NCI-H2107 treated with DMSO at 0.1 percent for 48 hours (cell line): ENCODE results near the gene GPR15LG.

ENCODE experiments used
- DNase-seq: peaks from one replicate; lab custom pipeline; 2025; ENCODE audit not compliant: unreplicated experiment; lab: John Stamatoyannopoulos, UW

Gene GPR15LG

DNA sequence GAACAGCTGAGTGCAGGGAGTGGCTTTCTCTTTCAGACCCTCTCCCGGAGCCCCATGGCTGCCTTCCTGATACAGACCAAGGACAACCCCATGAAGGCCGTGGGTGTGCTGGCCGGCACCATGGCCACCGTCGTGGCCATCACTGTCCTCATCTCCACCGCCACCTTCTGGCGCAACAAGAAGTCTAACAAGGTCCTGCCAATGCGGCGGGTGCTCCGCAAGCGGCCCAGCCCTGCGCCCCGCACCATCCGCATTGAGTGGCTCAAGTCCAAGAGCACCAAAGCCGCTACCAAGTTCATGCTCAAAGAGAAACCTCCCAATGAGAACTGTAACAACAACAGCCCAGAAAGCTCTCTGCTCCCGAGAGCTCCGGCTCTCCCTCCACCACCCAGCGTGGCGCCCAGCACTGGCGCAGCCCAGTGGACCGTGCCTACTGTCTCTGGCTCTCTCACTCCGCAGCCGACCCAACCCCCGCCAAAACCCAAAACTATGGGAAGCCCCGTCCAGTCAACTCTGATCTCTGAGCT lies 40.5 kb downstream of the GPR15LG start:
- DNase-seq, result no peak

DNA sequence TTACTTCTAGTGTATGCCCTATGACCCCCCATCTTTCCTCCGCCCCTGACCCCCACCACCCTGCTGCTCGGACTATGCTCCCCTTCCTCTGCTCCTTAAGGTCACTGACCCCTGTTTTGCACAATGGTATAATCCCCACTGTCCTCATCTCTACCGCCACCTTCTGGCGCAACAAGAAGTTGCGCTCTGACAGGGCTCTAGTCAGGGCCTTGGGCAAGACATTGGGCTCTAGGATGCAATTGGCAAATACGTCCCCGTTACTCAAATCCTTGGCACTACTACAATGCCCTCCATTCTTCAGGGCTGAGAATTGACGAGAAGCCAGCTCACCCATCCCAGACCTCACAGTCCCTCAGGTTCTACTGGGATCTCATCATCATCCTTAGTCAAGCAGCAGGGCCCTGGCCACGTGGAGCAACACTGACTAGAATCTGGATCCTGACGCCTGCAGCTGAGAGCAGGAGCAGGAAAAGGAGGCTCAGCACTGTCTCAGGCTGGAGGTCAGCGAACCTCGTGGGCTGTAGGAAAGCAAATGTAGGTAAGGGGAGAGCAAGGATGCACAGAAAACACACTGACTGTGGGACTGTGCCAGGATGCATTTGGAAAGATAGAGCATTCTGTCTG lies 41.1 kb downstream of the GPR15LG start:
- no peak for DNase-seq

DNA sequence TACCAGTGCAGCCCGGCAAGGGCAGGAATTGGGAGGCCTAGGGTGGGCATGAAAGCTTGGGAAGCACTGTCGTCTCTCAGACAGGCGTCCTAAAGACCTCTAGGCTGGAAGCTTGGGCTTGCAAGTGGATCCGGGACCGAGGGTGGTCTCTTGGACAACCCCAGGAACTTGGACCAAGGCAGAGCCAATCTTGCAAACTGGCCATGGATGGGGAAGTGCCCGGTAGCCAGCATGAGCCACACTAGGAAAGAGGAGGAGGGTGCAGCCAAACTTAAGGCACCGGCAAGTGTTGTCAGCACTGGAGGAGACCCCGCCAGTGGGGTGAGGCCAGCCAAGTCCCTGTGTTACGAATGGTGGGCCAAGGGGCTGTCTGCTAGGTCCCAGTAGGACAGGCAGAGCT lies 43.2 kb downstream of the GPR15LG start:
- no peak for DNase-seq

DNA sequence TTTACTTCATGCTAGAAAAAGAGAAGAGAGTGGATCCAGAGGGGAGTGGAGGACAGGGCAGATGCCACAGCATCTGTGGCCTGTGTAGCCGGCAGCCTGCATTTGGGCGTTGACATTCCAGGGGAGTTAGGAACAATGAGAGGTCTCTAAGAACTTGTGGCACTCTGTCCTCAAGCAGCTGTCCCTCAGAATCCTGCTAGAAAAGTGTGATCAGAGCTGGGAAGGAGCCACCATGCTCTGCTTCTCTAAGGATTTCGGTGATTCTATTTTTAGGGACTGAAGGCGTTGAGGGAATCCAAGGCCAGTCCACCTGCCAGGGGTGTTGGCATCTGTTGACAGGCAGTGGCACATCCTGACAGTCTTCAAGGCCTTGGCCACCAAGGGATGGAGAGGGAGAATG lies 44.1 kb downstream of the GPR15LG start:
- no peak for DNase-seq

DNA sequence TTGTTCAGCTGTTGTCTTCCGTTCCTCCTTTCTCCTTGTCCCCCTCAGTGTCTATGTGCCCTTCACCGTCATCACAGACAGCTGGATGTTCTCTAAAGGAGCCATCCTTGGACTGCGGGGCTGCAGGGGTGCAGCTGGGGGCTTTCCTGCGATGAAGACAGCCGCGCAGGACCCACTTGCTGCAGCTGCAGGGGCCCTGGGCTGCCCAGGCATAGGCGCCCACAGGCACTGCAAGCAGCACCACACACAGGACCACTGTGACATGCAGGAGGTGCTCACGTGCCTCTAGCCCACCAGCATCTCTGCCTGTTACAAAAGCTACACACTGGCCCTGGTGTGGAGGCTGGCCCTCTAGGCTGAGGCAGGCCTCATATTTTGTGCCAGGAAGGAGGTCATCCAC lies 48.3 kb downstream of the GPR15LG start:
- no peak for DNase-seq

DNA sequence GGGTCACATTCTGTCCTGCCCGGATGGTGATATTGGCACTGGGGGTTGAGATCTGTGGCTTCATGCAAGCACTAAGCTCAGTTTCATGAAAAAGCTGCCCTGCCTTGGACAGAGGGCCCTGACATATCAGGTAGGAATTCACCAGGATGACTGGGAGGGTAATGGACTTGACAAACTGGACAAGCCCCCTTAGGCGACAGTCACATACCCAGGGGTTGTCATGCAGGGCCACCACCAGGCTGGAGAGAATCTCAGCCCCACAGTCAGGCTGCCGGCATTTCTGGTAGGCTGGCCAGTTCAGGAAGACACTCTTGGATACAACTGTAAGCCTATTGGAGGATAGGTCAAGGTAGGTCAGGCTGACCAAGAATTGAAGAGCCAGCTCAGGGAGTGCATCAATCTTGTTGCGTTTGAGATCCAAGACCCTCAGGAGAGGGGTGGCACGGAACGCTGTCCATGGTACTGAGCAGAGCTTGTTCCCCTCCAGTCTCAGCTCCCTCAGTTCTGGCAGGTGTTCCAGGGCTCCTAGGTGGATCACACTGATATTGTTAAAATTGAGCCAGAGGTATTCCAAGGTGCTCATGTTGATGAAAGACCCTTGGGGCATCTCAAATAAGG lies 50.9 kb downstream of the GPR15LG start:
- DNase-seq, result no peak

DNA sequence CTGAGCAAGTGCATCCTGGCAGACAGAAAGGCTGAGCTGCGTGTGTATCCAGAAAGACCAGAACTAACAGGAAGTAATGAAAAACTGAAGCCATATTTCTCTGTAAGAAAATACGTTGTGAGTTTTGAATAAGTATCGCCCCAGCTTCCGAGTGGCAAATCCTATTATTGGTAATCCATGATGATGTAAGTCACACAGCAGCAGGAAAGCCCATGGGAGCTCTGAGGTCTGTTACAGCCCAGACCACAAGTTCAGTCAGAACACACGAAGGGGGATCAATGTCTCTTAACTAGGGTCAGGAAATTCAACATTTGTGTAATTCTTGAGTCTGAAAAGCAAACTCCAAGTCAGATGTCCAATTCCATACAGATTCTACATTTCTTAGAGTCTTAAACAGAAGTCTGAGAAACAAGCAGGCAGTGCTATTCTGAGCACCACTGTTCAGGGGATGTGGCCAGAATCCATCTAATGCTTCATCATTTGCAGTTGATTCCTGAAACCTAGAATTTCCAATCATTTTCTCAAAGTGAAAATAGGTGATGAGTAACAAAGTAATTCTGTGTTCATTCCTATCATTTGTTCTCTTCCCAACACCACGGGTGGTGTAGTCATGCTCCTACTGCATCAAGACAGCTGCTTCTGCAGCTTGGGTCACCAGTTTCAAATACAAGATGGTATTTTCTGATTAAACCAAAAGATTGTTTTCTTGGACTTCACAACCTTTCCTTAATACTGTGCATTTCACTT lies 52.0 kb downstream of the GPR15LG start, which contains the start of gene LRIT2:
LRIT2 (minus strand) TSS at position 118 of the 747 bp plus-strand sequence; CDS start at position 94, 24 bp downstream.
- DNase-seq, result no peak

DNA sequence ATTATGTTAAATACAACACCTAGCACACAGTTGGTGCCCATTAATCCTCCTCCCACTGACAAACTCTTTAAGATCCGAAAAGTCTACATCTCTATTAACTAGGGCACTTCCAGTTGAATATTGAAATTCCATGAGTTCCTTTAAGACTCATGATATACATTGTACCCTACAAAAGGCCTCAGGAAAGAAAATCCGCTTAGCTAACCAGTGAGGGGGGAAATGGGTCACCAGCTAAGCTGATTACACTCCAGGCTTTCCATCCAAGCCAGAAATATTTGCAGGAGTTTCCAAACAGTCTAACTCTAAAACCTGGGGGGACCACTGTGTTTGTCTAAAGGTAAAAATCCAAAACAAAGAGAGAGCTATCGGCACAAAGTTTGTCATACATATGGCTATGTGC lies 53.0 kb downstream of the GPR15LG start:
- no peak for DNase-seq

DNA sequence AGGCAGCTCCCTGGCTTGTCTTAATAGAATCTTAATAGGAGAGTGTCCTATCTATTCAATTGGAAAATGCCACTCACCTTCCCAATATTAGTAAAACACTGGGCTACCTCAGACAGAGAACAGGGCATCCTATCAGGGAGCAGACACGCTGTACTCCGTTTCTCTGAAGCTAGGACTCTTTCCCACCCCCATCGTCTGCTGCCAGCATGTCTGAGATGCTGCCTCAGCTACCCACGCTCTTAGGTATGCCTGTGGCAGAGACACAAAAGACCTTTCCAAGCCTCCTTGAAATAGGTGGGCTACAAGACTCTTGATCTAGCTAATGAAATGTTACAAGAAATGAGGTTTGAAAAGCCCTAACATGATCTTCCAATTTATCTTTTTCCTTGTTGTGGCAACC lies 54.2 kb downstream of the GPR15LG start:
- no peak for DNase-seq

DNA sequence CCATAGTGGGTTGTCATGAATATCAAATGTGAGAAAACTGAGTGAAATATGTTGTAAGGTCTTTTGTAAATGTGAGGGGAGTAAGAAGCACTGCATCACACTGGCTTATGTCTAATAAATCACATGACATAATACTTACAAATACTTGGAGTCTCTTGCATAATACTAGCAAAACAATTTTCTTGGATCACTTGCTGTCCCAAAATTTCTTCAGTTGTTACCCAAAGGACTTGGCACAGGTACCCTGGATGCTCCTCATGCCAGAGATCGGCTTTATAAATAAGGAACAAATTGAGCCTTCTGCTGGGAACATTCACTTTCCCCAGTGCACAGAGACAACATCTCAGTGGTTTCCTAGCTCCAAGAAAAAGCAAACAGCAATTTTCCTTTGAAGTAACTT lies 56.8 kb downstream of the GPR15LG start:
- no peak for DNase-seq

DNA sequence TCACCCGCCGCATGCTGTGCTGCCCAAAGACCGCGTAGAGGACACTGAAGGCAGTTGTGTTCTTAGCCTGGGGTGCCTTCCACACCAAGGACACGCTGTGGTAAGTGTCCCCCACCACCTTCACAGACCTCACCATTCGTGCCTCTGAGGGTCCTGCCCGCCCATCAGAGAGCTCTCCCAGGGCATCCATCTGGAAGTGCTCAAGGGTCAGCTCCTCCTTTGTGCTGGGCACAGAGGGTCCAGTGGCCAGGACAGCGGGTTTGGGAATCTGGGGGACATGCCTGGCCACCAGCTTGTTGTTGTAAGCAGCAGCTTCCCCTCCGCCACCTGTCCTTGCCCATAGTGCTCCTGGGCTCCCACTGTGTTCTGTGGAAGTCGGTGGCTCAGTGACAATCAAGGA lies 58.8 kb downstream of the GPR15LG start:
- DNase-seq, result no peak

DNA sequence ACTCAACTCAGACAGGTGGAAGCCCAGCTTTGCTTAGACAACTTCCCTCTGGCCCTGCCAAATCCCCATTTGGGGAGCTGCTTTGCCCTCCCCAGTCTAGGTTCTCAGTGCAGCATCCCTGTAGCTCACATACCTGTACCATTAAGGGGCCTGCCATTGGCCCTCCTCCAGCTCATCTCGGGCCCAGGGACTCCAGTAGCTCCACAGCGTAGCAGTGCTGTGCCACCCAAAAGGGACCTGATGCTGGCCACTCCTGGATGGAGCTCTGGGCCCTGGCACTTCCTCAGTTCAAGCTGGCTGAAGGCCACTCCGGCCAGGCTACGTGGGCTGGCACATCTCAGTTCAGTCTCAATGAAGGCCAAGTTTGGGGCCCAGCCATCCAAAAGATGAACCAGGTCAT lies 60.3 kb downstream of the GPR15LG start:
- no peak for DNase-seq

DNA sequence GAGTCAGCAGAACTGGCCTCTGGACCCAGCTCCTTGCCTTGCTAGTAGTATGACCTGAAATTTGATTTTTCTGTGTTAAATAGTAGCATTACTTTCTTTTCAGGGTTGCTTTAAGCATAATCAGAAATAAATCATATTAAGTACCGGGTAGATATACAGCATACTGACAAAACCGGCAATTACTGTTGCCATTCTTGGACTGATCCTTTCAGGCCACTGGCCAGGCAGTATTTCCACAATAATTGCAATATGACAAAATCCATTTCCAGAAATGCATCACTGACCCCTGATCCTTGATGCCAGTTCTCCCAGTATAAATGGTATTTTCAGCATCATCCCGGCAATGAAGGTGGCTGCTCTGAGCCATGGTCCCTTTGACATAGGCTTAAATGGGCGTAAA lies 60.9 kb downstream of the GPR15LG start:
- DNase-seq, result no peak
